Sigmoid colon (tissue), 7 donors: ENCODE data around the gene NOS1AP. TPM values are rescaled to one million over a fixed set of nuclear protein-coding genes. Genes with fewer than 3 reads are reported as not detected.
A peak's percentile ranks its signal among the peaks of the same experiment; 100 is the strongest.

ENCODE experiments used
- DNase-seq: peaks from one replicate; pipeline ENCODE4 v3.0.0-alpha.2; 2019
- H3K27ac ChIP-seq, 4 donors: fragments of 200-600 bp; sonication (generic); one replicate each; pipeline ENCODE4 v1.5.1; 2016 to 2019; ENCODE audit warnings: mild to moderate bottlenecking in 1 of 4
- H3K27me3 ChIP-seq, 3 donors: fragments of 200-600 bp; sonication (generic); one replicate each; pipeline ENCODE4 v1.5.1; 2019; ENCODE audit warnings: mild to moderate bottlenecking in 1 of 3
- H3K36me3 ChIP-seq, 4 donors: fragments of 200-600 bp; sonication (generic); one replicate each; pipeline ENCODE4 v1.5.1; 2016 to 2019
- H3K4me1 ChIP-seq, 4 donors: fragments of 200-600 bp; sonication (generic); one replicate each; pipeline ENCODE4 v1.5.1; 2017 to 2019
- H3K4me3 ChIP-seq, 4 donors: fragments of 200-600 bp; sonication (generic); one replicate each; pipeline ENCODE4 v1.5.1; 2017 to 2019; ENCODE audit warnings: mild to moderate bottlenecking in 2 of 4, moderate library complexity in 1 of 4
- H3K9me3 ChIP-seq, 4 donors: fragments of 200-600 bp in 3 of 4; sonication (generic) in 3 of 4; one replicate each; pipeline versions ENCODE4 v1.5.1 to v1.6.1; 2013 to 2019
- CTCF ChIP-seq, 4 experiments: fragments of 450-650 bp in 3 of 4; fragments of 200-600 bp in 1 of 4; IDR thresholded peaks; one replicate each; pipeline ENCODE4 v1.5.1; 2016 to 2019; ENCODE audit warnings: antibody characterized with exemption in 4 of 4, mild to moderate bottlenecking in 3 of 4, moderate library complexity in 2 of 4
- EP300 ChIP-seq, 4 donors: sonication (generic); formaldehyde crosslinking; IDR thresholded peaks; one replicate each; pipeline ENCODE4 v1.6.1; 2017; ENCODE audit warnings: antibody characterized with exemption in 4 of 4
- POLR2A ChIP-seq, 2 donors: fragments of 450-650 bp; IDR thresholded peaks; one replicate each; pipeline ENCODE4 v1.6.1; 2016; ENCODE audit warnings: antibody characterized with exemption in 2 of 2, mild to moderate bottlenecking in 2 of 2, moderate library complexity in 2 of 2
- POLR2AphosphoS5 ChIP-seq, 4 donors: sonication (generic); formaldehyde crosslinking; IDR thresholded peaks; one replicate each; pipeline ENCODE4 v1.6.1; 2017; ENCODE audit warnings: antibody characterized with exemption in 4 of 4
- WGBS, 2 donors: extraction: QIAGEN DNeasy Blood & Tissue Kit; methylation state at CpG; one replicate each; pipeline ENCODE4 v1.1.7; 2013; 5-methylcytosine and 5-hydroxymethylcytosine counted together
- intact Hi-C: fragments of 100-400 bp; cut with DNase I; formaldehyde crosslinking; loops from one replicate; pipeline ENCODE4 v1.15.1; 2023
- polyA plus RNA-seq, 3 donors: library from polyadenylated mRNA; stranded (reverse); fragments of 200-250 nt; gene quantifications; one replicate each; pipeline ENCODE4 v1.2.3, GENCODE V29; 2013
- total RNA-seq, 4 donors: library from RNA; depleted of rRNA; stranded (reverse); fragments of >200 nt; gene quantifications; one replicate each; pipeline ENCODE4 v1.1.0, GENCODE V29; 2016
- donor health status: healthy with polysubstance abuse.
- donor health status: Bipolar disorder and iron deficiency.
- donor health status: healthy.

The NOS1AP gene
- total and polyA plus RNA-seq, 7 donors = 1.2 to 11.9 (median 4.6) TPM

- Histone ChIP-seq H3K27me3 (no peaks in the 10 kb centered on the region), H3K9me3 (no peaks in the 10 kb centered on the region), H3K27ac (peak overlapping the region in 2 of 4 donors; percentile 15 to 56), H3K4me3 (no peak overlapping the region), H3K4me1 (peaks cover 0 to 61% (median 40%) of the 10 kb centered on the region in 4 donors), H3K36me3 (no peaks in the 10 kb centered on the region)
- TF ChIP-seq POLR2A (IDR thresholded peaks at IDR 0.05) (no peak), EP300 (IDR thresholded peaks at IDR 0.05) (no peak), POLR2AphosphoS5 (IDR thresholded peaks at IDR 0.05) (no peak), CTCF (IDR thresholded peaks at IDR 0.05) (no peak)
- intact Hi-C loops = no loop called here
- DNase-seq = no peak
- 84 to 86% methylated on average over 9 of the region's 9 CpGs for WGBS, 2 donors
Measured at GRCh38 chr1:162166917-162167615, 97.6 kb downstream of the NOS1AP start.

- Histone ChIP-seq H3K27me3 (no peaks in the 10 kb centered on the region), H3K36me3 (no peaks in the 10 kb centered on the region), H3K27ac (peak overlapping the region in 2 of 4 donors; percentile 33 to 56), H3K4me3 (no peak overlapping the region), H3K9me3 (no peaks in the 10 kb centered on the region), H3K4me1 (peaks cover 0 to 50% (median 35%) of the 10 kb centered on the region in 4 donors)
- intact Hi-C loops = no loop called here
- no peak for TF ChIP-seq POLR2A (IDR thresholded peaks at IDR 0.05)
- no peak for TF ChIP-seq POLR2AphosphoS5 (IDR thresholded peaks at IDR 0.05)
- TF ChIP-seq CTCF (IDR thresholded peaks at IDR 0.05) = no peak
- TF ChIP-seq EP300 (IDR thresholded peaks at IDR 0.05) = no peak
- 30 to 70% methylated on average over 5 of the region's 5 CpGs for WGBS, 2 donors
- no peak for DNase-seq
Measured at GRCh38 chr1:162168261-162168660, 98.8 kb downstream of the NOS1AP start.

GRCh38 chr1:162169031-162169790, 99.7 kb downstream of the NOS1AP start:
- no peak for DNase-seq
- intact Hi-C loops = no loop called here
- Histone ChIP-seq H3K36me3 (no peaks in the 10 kb centered on the region), H3K27ac (peak overlapping the region in 2 of 4 donors; percentile 33 to 56), H3K4me1 (peaks cover 0 to 41% (median 30%) of the 10 kb centered on the region in 4 donors), H3K27me3 (no peaks in the 10 kb centered on the region), H3K9me3 (no peaks in the 10 kb centered on the region), H3K4me3 (no peak overlapping the region)
- no peak for TF ChIP-seq CTCF (IDR thresholded peaks at IDR 0.05)
- TF ChIP-seq EP300 (IDR thresholded peaks at IDR 0.05) = no peak
- TF ChIP-seq POLR2A (IDR thresholded peaks at IDR 0.05) = no peak
- no peak for TF ChIP-seq POLR2AphosphoS5 (IDR thresholded peaks at IDR 0.05)
- WGBS, 2 donors = 91 to 95% methylated on average over 7 of the region's 7 CpGs

GRCh38 chr1:162171111-162171510, 101.6 kb downstream of the NOS1AP start:
- 68 to 69% methylated on average over 3 of the region's 3 CpGs for WGBS, 2 donors
- peaks cover 0 to 55% (median 37%) of the 10 kb centered on the region in 4 donors for H3K4me1 ChIP-seq
- H3K27ac ChIP-seq = no peak overlapping the region
- H3K9me3 ChIP-seq = no peaks in the 10 kb centered on the region
- TF ChIP-seq EP300 (IDR thresholded peaks at IDR 0.05) (no peak), CTCF (IDR thresholded peaks at IDR 0.05) (no peak), POLR2AphosphoS5 (IDR thresholded peaks at IDR 0.05) (no peak), POLR2A (IDR thresholded peaks at IDR 0.05) (no peak)
- no peaks in the 10 kb centered on the region for H3K27me3 ChIP-seq
- intact Hi-C loops = no loop called here
- no peak overlapping the region for H3K4me3 ChIP-seq
- no peak for DNase-seq
- H3K36me3 ChIP-seq = no peaks in the 10 kb centered on the region
